HG03442 (cell line): Measurements from ENCODE around the gene RHOXF2B.
"Not testable (repeated sequence)": the region's sequence is repeated elsewhere in the genome, so short reads cannot be mapped to it uniquely, and the experiment has no call there.

Source experiments
- ATAC-seq: cut with Tn5 transposase; IDR thresholded peaks from one replicate; pipeline ENCODE4 v1.9.1; 2021; ENCODE audit warnings: mild to moderate bottlenecking, moderate library complexity; ENCODE audit not compliant: unreplicated experiment

RHOXF2B gene

DNA sequence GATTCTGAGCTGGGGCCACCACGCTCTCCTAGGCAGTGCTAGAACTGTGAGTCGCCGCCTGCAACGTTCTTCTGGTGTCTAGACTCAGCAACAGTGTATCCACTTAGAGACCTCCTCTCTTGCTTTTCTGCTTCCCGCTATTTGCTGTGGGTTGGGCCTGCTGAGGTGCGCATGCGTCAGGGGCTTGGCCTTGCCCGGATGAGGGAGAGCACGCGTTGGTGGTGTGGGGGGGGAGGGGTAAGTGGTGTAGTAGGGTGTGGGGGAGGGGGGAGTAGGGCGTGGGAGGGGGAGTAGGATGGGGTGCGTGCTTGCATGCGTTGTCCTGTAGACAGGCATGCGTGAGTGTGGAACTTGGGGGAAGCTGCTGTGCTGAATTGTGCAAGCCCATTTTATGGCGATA lies at the start of gene RHOXF2B:
TSS of gene RHOXF2B (minus strand) at position 101 of the 400 bp plus-strand sequence. CDS start 138 bp downstream, outside the sequence.
- not testable (repeated sequence) for ATAC-seq

DNA sequence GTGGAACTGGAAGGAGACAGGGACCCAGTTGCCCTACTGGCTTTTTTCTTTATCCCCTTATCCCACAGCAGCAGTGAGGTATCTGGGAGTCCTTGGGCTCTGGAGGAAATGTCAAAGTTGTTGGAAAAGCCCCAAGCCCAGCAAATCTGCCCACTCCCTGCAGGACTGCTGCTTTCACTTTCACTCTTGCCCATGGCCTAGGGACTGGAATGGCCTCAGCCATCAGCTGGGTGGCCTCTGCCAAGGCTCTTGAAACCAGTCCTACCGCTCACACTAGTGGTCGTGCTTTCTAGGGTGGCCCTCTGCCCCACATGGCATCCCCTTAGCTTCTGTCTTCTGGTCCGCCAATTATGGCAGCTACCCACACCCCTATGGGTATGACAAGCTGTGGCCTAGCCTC lies 48.0 kb upstream of the RHOXF2B start:
- ATAC-seq: no peak

DNA sequence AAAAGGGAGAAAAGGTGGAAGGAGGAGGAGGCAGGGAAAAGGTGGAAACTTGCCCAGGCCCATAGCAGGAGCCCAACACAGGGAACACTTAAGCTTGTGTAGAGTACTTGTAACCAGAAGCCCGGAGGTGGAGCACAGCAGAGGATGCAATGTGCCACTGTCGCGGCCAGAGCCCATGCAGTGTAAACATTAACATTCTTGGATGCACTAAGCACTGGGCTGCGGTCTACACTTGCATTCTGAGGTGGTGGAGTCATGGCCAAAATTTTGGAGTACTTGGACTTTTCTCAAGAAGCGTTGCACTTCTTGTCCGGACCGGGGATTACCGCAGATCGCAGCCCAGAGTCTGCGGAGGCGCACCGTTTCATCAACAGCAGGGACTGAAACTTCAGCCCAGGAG lies 42.7 kb upstream of the RHOXF2B start:
- ATAC-seq: no peak

DNA sequence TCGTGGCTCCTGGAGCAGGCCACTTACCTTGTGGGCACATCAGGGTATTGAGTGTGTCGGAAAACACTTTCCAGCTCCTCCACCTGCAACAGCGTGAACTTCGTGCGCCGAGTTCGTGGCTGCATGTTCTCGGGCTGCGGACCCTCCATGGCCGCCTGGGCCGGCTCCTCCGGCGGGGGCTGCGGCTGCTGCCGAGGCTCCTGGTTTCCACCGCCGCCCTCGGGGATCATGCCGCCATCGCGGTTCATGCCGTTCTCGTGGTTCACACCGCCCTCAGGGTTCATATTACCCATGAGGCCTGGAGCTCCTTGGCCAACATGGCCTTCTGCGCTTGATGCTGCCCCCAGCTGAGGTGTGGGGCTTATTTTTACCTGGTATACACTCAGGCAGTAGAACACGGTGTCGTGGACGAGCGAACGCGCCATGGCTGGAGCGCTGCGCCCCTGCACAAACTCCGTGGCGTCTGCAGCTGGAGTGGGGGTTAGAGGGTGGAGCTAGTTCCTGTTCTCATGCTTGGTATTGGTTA lies 38.0 kb upstream of the RHOXF2B start, which contains the start of gene RHOXF1:
TSS of gene RHOXF1 (minus strand) at position 476 of the 526 bp plus-strand sequence. CDS start at position 425, 51 bp downstream.
- no peak for ATAC-seq

DNA sequence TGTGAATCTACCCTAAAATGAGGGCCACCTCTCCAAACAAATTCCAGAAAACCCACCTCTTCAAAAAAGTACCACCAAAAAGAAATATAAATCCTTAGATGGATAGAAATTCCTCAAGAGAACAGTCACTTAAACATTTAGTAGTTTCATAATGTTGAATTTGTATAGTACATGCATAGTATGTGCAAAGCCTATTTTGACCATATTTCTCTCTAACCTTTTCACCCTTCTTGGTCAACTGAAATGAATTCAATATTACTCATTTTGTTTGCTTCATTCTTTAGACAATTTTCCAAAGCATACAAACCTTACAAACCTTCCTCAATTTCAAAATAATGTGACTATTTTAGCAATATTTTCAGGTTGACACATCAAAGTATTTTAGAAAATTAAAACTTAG lies 34.1 kb upstream of the RHOXF2B start:
- ATAC-seq: no peak

DNA sequence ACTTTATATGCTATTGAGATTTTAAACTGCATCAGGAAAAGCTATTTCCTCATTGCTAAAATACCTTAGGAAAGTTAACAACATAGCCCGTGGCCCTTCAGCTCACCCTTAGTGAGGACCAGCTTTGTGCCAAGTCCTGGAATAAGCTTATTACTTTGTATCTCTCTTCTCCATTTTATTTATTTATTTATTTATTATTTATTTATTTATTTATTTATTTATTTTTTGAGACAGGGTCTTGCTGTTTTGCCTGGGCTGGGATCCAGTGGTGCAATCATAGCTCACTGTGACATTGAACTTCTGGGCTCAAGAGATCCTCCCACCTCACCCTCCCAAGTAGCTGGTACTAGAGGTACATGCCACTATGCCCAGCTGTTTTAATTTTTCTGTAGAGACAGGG lies 31.9 kb upstream of the RHOXF2B start:
- ATAC-seq: no peak

DNA sequence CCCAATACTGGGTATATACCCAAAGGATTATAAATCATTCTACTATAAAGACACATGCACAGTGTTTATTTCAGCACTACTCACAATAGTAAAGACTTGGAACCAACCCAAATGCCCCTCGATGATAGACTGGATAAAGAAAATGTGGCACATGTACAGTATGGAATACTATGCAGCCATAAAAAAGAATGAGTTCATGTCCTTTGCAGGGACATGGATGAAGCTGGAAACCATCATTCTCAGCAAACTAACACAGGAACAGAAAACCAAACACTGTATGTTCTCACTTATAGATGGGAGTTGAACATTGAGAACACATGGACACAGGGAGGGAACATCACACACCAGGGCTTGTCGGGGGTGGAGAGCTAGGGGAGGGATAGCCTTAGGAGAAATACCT lies 27.2 kb upstream of the RHOXF2B start:
- ATAC-seq: not testable (repeated sequence)

DNA sequence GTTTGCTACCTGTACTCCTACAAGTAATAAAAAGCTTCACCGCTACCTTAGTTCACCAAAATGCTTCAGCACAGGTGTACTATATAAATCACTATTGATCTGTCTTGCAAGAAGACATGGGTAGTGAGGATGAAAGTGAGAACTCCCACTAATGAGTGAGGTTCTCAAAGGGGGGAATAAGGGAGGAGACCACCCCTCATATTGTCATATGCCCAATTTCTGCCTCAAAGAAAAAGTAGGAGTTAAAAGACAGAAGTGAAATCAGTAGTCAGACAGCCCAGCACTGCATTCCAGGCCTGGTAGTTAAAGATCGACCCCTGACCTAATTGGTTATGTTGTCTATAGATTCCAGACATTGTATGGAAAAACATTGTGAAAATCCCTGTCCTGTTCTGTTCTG lies 23.6 kb upstream of the RHOXF2B start:
- not testable (repeated sequence) for ATAC-seq

DNA sequence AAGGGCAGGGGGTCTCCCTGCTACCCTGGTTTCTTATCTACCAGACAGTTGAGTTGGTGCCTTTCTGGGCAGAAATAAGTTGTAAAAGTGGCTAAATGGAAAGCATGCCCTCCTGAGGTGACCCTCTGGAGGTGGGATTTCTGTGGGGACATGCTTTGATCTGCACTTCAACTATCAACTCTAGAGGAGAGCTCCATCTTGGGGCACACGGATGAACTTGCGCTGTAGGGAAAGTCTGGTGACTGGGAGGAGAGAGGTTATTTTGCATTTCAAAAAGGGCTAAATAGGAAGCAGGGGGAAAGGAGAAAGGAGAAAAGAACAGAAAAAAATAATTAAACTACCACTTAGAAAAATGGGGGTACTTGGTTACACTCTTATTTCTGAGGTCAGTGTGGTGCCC lies 12.7 kb upstream of the RHOXF2B start:
- ATAC-seq: no peak

DNA sequence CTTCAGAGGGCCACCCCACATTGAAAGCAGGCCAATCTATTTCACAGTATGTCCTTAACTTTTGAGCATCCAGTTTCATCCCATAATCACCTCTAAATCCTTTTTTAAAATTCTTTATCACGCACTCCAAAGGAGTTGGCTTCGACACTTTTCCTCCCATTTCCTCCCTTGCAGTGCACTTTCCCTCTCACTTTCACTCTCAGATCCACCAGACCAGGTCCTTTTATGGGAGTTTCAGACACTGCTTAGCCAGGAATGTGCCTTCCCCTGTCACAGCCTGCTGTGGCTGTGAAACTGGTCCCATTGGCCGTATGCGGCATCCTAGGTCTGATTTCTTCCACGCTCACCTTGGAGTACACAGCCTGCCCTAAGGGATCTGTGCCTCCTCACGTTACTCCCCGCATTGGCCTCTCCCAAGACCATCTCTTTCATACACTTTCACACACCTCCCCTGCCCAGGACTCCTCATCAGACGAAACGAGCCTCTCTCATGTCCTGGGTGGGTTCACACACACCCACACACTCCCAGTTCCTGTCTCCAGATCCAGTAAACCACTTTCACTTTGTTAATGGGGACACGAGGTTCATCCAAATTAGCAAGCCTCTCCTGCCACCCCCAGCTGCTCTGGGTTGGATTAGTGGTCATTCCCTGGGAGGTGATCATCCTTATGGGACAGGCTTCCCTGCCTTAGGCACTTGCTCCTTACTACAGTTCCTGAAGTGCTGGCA lies 10.0 kb upstream of the RHOXF2B start:
- no peak for ATAC-seq

DNA sequence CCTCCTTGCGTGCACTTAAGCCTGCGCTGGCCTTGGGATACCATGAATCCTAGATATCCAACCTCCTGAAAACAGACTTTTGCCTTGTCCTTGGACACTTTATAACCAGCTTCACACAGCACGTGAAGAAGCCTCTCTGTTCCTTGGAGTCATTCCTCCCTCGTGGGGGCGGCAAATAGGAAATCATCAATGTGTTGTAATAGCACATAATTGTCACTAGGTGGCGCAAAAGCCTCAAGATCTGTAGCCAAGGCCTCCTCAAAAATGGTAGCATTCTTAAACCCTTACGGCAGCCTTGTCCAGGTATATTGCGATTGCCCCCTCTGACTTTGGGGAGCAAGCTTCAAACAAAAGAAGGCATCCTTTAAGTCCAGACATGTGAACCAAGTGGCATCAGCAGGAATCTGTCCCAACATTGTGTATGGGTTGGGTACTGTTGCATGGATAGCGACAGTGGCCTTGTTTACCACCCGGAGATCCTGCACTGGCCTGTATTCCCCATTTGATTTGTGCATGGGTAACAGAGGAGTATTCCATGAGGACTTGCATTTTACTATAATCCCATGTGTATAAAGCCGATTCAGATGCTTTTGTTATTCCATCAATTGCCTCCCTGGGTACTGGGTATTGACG lies 8.2 kb upstream of the RHOXF2B start:
- not testable (repeated sequence) for ATAC-seq

DNA sequence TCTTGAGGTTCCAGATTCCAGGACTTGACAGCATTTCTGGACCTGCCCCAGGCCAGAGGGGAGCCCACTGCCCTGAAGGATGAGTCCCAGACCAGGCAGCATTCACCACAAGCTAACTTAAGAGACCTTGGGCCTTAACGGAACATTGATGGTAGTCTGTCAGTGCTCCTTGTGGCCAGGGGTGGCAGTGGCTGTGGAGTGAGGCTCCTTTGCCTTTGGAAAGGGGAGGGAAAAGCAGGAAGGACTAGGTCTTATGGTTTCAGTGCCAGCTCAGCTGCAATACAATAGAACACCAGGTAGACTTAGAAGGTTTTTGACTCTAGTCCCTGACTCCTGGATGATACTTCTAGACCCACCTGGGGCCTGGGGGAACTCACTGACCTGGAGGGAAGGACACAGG lies 11.3 kb downstream of the RHOXF2B start:
- not testable (repeated sequence) for ATAC-seq

DNA sequence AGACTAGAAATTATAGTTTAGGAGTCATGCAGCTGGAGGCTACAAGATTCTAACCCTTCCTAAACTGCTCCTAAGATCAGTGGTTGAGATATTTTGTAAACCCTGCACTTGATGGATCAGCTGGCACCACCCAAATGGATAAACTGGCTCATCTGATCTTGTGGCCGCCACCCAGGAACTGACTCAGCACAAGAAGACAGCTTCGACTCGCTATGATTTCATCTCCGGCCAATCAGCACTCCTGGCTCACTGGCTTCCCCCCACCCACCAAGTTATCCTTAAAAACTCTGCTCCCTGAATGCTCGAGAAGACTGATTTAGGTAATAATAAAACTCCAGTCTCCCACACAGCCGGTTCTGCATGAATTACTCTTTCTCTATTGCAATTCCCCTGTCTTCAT lies 34.8 kb downstream of the RHOXF2B start:
- ATAC-seq: not testable (repeated sequence)

DNA sequence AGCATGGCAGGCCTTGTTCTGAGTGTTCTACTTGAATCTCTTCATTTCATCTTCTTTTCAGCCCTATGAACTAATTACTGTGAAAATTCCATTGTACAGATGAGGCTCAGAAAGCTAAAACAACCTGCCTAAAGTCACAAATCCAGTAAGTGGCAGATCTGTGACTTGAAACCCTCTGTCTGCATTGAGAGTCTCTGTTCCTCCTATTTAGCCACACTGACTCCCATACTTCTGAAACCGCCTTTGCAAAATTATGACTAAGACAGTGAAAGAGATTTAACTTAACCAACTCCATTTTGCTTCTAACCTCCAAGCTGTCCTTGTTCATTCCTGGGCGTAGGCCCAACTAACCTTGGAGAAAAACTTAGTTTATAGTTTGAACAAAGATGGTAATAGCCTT lies 35.2 kb downstream of the RHOXF2B start:
- ATAC-seq: not testable (repeated sequence)

DNA sequence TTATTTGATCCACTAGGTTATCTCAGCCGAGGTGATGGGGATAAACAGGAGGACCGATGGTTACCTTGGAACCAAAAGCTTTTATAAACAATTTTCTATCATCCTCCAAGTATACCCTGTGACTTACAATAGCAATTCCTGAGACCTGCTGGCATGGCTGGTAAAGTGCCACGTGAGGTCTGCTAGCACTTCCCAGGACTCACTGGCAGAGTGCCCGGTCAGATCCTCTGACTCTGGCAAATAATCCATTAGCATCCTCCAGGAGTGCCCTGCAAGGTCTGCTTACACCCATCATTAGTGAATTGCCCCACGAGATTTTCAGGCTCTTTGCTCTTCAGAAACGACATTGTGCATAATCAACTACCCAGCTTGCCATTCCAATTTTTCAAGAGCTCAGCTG lies 37.3 kb downstream of the RHOXF2B start:
- not testable (repeated sequence) for ATAC-seq

DNA sequence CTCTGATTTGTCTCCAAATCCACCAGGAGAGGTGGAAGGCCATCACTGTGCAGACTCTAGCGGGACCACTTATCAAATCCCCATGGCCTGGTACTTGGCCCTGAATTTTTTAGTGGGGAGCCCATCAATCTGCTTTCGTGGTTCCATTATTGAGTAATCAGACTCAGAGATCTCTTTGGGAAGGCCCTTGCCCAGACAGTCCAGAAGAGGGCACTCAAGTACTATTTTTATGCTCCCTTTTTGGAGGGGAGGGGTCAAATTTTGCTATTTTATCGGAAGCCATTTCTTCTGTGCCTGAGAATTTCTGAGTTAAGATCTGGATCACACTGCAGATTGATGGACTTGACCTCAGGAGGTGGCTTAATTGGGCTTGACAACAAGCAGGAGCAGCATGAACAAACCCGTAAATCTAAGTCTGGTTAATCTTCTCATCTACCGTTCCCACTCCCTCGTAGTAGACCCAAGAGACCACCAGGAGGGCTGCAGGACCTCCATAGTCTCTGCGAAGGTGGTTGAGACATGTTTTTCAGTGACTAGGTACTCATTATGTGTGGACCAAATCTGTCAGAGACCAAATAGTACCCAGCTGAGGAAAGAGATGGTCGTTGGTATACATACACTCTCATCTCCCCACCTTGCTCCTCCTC lies 38.3 kb downstream of the RHOXF2B start:
- ATAC-seq: not testable (repeated sequence)

DNA sequence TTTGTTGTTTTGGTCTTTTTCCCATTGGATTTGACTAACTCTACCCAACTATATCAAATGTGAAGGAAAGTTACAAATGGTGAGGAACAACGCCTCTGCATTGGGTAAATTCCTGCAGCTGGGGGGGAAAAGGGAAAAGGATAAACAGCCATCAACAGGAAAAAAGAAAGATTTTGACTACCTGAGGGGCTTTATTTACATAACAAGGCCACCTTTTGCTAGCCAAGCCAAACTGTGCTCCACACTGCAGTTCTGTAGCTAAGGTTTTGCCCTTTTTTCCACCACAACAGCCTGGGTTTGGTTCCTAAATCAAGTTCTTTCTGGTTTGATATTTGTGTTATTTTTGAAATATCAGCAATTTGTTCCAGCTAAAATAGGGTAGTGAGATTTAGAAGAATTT lies 40.8 kb downstream of the RHOXF2B start:
- ATAC-seq: no peak

DNA sequence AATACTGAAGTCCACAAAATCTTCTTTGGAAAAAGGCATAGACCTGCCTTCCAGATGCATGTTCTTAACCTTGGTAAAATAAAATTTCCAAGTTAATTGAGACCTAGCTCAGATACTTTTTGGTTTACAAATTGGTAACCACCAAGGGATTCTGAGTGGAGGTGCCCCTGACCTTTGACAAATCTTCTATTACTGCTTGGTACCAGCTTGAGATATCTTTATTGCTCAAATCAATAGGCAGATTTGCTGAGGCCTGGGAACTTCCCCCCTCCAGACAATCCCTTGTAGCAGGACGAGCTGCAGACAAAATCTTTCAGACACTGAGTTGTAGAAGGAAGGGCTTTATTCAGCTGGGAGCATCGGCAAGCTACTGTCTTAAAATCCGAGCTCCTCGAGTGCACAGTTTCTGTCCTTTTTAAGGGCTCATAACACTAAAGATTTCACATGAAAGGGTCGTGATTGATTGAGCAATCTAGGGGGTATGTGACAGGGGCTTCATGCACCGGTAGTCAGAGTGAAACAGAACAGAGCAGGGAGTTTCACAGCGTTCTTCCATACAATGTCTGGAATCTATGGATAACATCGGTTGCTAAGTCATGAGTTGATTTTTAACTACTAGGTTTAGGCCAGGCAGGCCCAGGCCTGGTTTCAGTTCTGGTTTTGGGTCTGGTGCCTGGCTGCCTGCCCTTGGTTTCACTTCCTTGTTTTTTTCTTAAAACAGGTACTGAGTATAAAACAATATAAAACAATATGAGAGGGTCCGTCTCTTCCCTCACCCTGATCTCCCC lies 41.8 kb downstream of the RHOXF2B start:
- ATAC-seq: peak; percentile 77

DNA sequence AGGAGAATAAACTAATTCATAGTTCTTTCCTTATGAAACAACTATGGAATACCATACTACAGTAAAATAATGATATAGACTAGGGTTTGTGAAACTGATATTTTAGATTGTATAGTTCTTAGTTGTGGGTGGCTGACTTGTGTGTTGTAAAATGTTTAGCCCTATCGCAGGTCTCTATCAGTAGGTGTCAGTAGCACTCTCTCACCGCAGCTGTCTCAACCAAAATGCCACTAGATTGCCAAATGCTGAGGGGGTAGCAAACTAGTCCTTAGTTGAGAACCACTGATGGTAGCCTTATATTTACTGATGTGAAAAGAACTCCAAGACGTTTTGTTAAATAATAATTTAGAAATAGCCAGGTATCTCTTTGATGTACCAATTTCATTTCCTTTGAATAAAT lies 48.1 kb downstream of the RHOXF2B start:
- no peak for ATAC-seq

DNA sequence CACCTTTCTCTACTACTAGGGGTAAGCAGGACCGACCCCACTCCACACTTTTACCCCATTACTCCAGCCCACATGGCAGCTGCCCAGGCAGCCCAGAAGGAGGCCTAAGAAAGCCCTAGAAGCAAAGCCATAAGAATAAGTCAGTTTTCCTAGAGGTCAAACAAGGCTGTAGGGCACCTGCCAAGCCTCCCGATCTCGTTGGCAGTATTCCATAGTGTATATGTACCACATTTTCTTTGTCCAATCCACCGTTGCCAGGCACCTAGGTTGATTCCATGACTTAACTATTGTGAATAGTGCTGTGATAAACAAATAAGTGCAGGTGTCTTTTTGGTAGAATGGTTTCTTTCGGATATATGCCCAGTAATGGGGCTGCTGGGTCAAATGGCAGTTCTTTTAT lies 54.2 kb downstream of the RHOXF2B start:
- no peak for ATAC-seq

DNA sequence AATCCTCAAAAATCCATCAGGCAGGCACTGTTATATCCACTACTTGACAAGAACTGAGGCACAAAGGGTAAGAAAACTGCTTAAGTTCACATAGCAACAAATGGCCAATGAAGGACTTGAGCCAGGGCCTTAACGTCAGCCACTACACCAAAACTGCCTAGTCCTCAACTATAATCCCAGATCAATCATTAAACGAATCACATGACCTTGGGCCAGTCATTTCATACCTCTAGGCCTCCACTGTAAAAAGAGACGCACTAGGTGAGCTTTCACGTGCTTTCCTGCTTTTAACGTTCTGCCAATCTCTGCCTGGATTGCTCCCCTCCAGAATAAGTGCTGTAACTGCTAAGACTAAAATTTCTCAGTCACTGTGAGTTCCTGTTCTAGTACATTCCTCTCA lies 54.7 kb downstream of the RHOXF2B start:
- no peak for ATAC-seq
